Nephron (organoid): ENCODE data around the gene PCDHGA5.
A peak's percentile ranks its signal among the peaks of the same experiment; 100 is the strongest.
"Not testable (repeated sequence)": the region's sequence is repeated elsewhere in the genome, so short reads cannot be mapped to it uniquely, and the experiment has no call there.

ENCODE experiments used
- H3K27ac Mint-ChIP-seq, 3 experiments: 2 replicates each; pipeline ENCODE4 v1.8.0; 2020; ENCODE audit warnings: mixed read lengths in 3 of 3, mild to moderate bottlenecking in 2 of 3, moderate library complexity in 1 of 3
- H3K27me3 Mint-ChIP-seq: 2 replicates; pipeline ENCODE4 v1.8.0; 2021; ENCODE audit warnings: low read depth, mild to moderate bottlenecking, moderate library complexity, mixed read lengths
- H3K36me3 Mint-ChIP-seq: 2 replicates; pipeline ENCODE4 v1.8.0; 2020; ENCODE audit warnings: low read depth, mixed read lengths
- H3K4me1 Mint-ChIP-seq: 2 replicates; pipeline ENCODE4 v1.8.0; 2020; ENCODE audit warnings: mixed read lengths
- H3K4me3 Mint-ChIP-seq, 3 experiments: 2 replicates each; pipeline ENCODE4 v1.8.0; 2020; ENCODE audit warnings: mild to moderate bottlenecking in 3 of 3, mixed read lengths in 3 of 3, moderate library complexity in 2 of 3
- H3K9me3 Mint-ChIP-seq: 2 replicates; pipeline ENCODE4 v1.8.0; 2020; ENCODE audit warnings: mixed read lengths
- TF ChIP-seq, protein P1 (sequence below), 3 experiments: fragments of 200-600 bp; sonication (generic); IDR thresholded peaks; one replicate each; pipeline ENCODE4 v1.5.0; 2021; ENCODE audit warnings: antibody characterized with exemption in 3 of 3; ENCODE audit not compliant: unreplicated experiment in 3 of 3

Gene PCDHGA5

GRCh38 chr5:141363952-141364660, at the start of gene PCDHGA5:
Gene PCDHGA5 (plus strand): TSS chr5:141364162. CDS start chr5:141364331, 169 bp downstream.
- no peaks in the 10 kb centered on the region for H3K27me3 Mint-ChIP-seq
- H3K4me1 Mint-ChIP-seq = no peaks in the 10 kb centered on the region
- peaks cover 32% of the 10 kb centered on the region for H3K36me3 Mint-ChIP-seq
- H3K4me3 Mint-ChIP-seq = no peak within 1 kb of the TSS
- TF ChIP-seq, protein P1, sequence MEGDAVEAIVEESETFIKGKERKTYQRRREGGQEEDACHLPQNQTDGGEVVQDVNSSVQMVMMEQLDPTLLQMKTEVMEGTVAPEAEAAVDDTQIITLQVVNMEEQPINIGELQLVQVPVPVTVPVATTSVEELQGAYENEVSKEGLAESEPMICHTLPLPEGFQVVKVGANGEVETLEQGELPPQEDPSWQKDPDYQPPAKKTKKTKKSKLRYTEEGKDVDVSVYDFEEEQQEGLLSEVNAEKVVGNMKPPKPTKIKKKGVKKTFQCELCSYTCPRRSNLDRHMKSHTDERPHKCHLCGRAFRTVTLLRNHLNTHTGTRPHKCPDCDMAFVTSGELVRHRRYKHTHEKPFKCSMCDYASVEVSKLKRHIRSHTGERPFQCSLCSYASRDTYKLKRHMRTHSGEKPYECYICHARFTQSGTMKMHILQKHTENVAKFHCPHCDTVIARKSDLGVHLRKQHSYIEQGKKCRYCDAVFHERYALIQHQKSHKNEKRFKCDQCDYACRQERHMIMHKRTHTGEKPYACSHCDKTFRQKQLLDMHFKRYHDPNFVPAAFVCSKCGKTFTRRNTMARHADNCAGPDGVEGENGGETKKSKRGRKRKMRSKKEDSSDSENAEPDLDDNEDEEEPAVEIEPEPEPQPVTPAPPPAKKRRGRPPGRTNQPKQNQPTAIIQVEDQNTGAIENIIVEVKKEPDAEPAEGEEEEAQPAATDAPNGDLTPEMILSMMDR (IDR thresholded peaks at IDR 0.05; ENCODE audit: unreplicated experiment in 3 of 3) = no peak
- H3K9me3 Mint-ChIP-seq = peaks cover 67% of the 10 kb centered on the region
- no peak within 1 kb of the TSS for H3K27ac Mint-ChIP-seq

- Mint-ChIP-seq H3K36me3 (peaks cover 95% of the 10 kb centered on the region), H3K9me3 (peaks cover 81% of the 10 kb centered on the region)
- not testable (repeated sequence) for H3K4me3 Mint-ChIP-seq, H3K4me1 Mint-ChIP-seq, H3K27ac Mint-ChIP-seq, H3K27me3 Mint-ChIP-seq
These were observed 47.0 kb upstream of the PCDHGA5 start for GRCh38 chr5:141316963-141317362.

DNA sequence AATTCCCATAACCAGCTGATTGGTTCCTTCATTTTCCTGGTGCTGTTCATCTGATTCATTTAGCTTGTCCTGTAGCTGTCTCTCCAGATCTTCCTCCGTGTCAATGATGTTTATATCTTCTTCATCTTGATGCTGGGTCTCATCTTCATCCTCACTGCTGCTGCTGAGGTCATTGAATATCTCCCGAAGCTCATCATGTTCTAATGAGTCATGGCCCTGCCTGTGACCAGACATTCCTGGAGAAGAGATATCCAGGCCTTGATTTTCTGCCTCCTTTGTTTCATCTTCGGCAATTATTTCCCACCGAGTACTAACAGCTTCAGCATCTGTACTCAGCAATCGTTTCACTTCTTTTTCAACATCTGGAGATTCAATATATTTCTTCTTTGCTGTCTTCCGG, 44.8 kb upstream of the PCDHGA5 start:
- peaks cover 5% of the 10 kb centered on the region for H3K4me1 Mint-ChIP-seq
- no peak overlapping the region for H3K27ac Mint-ChIP-seq
- H3K27me3 Mint-ChIP-seq = peaks cover 8% of the 10 kb centered on the region
- H3K4me3 Mint-ChIP-seq = peak overlapping the region; percentile 94 to 99 (median 97)
- peaks cover 69% of the 10 kb centered on the region for H3K9me3 Mint-ChIP-seq
- H3K36me3 Mint-ChIP-seq = peaks cover 83% of the 10 kb centered on the region
- TF ChIP-seq, protein P1 (IDR thresholded peaks at IDR 0.05; ENCODE audit: unreplicated experiment in 3 of 3) = no peak

- Mint-ChIP-seq H3K27me3 (peaks cover 8% of the 10 kb centered on the region), H3K9me3 (peaks cover 67% of the 10 kb centered on the region), H3K36me3 (peaks cover 81% of the 10 kb centered on the region), H3K27ac (peak overlapping the region in 2 of 3 experiments; percentile 98 to 99), H3K4me3 (peak overlapping the region; percentile 94 to 99 (median 97)), H3K4me1 (peaks cover 5% of the 10 kb centered on the region)
- TF ChIP-seq, protein P1 (IDR thresholded peaks at IDR 0.05; ENCODE audit: unreplicated experiment in 3 of 3) = no peak
These were observed 44.3 kb upstream of the PCDHGA5 start for GRCh38 chr5:141319699-141320098.

DNA sequence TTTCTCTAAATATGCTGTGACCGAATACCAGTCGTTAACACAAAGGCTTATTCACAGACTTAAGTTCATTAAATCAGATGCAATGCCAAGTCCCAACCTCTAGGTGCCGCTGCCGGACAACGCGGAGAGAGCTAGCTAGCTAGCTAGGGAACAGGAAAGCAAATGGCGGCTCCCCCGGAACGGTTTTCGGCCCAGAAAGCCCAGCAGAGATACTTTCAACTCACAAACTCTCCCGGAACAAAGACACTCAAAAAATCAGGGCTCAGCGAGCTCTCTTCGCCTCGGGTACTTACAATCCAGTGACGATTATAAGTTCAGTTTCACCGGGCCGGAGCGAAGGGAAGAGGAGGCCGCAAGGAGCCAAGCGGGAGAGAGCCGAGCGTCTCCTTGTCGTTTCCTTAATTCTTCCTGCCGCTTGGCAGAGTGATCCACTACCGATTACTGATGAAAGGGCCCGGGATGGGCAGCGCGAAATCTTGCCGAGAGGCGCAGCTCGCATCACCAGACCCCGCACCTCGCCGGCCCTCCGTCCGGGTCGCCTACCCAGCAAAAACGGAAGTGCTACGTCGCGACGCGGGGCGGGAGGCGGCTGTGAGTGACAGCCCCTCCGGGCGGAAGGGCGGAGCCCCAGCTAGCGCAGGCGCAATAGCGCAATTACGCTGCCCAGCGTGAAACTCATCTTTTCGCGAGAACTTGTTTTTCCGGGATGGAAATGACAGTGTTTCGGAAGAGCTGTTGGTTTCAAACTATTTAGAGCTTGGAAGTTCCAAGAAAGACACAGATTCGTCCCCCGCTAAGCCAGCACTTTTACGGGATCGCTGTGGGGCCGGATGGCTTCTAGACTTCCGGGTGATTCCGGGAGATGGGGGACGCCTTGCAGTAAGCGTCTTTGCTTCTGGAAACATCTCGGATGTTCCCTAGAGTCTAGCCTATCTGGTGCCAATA, 43.5 kb upstream of the PCDHGA5 start, which contains the start of gene TAF7:
TSS of gene TAF7 (minus strand) at position 560 of the 945 bp plus-strand sequence. CDS start 740 bp downstream, outside the sequence.
- peaks cover 63% of the 10 kb centered on the region for H3K9me3 Mint-ChIP-seq
- peaks cover 5% of the 10 kb centered on the region for H3K4me1 Mint-ChIP-seq
- H3K36me3 Mint-ChIP-seq = peaks cover 77% of the 10 kb centered on the region
- H3K4me3 Mint-ChIP-seq = peak within 1 kb of the TSS; percentile 94 to 99 (median 97)
- H3K27me3 Mint-ChIP-seq = peaks cover 8% of the 10 kb centered on the region
- TF ChIP-seq, protein P1 (IDR thresholded peaks at IDR 0.05; ENCODE audit: unreplicated experiment in 3 of 3) = peak; percentile 89 to 95 (median 92)
- H3K27ac Mint-ChIP-seq = peak within 1 kb of the TSS; percentile 98 to 99 (median 99)

- H3K36me3 Mint-ChIP-seq = peaks cover 72% of the 10 kb centered on the region
- H3K4me3 Mint-ChIP-seq = peak overlapping the region; percentile 94 to 99 (median 97)
- H3K27ac Mint-ChIP-seq = peak overlapping the region in 2 of 3 experiments; percentile 57 to 63
- TF ChIP-seq, protein P1 (IDR thresholded peaks at IDR 0.05; ENCODE audit: unreplicated experiment in 3 of 3) = no peak
- peaks cover 8% of the 10 kb centered on the region for H3K27me3 Mint-ChIP-seq
- H3K4me1 Mint-ChIP-seq = peaks cover 5% of the 10 kb centered on the region
- peaks cover 68% of the 10 kb centered on the region for H3K9me3 Mint-ChIP-seq
These were observed 41.7 kb upstream of the PCDHGA5 start for GRCh38 chr5:141322261-141322660.
